Measurements from ENCODE around the gene EPHA6.

DNA sequence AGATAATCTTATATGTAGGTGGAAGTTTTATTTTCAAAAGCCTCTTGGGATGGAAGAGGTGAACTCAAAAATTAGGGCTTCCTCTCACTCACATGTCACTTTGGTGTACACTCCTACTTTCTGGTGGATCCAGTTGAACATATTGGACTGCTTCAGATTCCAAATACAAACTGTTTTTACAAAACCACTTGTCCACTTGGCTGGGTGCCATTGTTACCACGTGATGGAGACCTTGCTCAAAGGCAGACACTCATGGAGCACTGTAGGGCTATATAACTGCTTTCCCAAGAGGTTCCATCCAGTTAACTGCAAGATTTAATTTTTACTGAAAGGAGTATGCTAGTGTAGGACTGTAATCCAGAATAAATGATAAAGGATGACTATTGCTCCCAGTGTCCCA lies 307.0 kb downstream of the EPHA6 start:
- TF ChIP-seq, protein P1, sequence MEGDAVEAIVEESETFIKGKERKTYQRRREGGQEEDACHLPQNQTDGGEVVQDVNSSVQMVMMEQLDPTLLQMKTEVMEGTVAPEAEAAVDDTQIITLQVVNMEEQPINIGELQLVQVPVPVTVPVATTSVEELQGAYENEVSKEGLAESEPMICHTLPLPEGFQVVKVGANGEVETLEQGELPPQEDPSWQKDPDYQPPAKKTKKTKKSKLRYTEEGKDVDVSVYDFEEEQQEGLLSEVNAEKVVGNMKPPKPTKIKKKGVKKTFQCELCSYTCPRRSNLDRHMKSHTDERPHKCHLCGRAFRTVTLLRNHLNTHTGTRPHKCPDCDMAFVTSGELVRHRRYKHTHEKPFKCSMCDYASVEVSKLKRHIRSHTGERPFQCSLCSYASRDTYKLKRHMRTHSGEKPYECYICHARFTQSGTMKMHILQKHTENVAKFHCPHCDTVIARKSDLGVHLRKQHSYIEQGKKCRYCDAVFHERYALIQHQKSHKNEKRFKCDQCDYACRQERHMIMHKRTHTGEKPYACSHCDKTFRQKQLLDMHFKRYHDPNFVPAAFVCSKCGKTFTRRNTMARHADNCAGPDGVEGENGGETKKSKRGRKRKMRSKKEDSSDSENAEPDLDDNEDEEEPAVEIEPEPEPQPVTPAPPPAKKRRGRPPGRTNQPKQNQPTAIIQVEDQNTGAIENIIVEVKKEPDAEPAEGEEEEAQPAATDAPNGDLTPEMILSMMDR (IDR thresholded peaks at IDR 0.05 in 4 of 5, conservative IDR thresholded peaks at IDR 0.05 in 1 of 5): no peak
- TF ChIP-seq POLR2A (IDR thresholded peaks at IDR 0.05): no peak

Measured in gastrocnemius medialis (tissue), 4 donors.